Measurements from ENCODE around the gene ATAD3C.
"Not testable (repeated sequence)": the region's sequence is repeated elsewhere in the genome, so short reads cannot be mapped to it uniquely, and the experiment has no call there.

The ATAD3C gene

DNA sequence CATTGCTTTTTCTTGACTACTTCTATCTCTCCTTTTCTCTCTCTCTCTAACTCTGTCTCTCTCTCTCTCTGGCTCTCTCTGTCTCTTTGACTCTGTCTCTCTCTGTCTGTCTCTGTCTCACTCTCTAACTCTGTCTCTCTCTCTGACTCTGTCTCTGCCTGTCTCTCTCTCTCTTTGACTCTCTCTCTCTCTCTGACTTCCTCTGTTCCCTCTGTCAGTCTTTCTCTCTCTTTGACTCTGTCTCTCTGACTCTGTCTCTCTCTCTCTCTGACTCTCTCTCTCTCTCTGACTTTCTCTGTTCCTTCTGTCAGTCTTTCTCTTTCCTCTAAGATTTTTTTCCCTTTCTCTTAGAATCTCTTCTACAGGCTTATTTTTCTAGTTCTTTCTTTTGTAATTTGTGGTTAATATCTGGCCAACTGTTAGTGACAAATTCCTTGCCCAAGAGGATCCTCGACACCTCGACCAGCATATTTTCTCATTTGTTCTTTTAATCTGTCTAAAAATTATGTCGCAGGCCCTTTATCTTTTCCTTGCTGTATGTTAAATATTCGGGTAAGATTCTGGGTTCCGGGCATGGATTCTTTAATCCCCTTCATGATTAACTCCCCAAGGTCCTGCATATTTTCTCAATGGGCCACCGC is at the start of gene ATAD3C:
Gene ATAD3C (plus strand): TSS at position 591 of the 641 bp plus-strand sequence. CDS start 995 bp downstream, outside the sequence.
- DNase-seq: no peak

DNA sequence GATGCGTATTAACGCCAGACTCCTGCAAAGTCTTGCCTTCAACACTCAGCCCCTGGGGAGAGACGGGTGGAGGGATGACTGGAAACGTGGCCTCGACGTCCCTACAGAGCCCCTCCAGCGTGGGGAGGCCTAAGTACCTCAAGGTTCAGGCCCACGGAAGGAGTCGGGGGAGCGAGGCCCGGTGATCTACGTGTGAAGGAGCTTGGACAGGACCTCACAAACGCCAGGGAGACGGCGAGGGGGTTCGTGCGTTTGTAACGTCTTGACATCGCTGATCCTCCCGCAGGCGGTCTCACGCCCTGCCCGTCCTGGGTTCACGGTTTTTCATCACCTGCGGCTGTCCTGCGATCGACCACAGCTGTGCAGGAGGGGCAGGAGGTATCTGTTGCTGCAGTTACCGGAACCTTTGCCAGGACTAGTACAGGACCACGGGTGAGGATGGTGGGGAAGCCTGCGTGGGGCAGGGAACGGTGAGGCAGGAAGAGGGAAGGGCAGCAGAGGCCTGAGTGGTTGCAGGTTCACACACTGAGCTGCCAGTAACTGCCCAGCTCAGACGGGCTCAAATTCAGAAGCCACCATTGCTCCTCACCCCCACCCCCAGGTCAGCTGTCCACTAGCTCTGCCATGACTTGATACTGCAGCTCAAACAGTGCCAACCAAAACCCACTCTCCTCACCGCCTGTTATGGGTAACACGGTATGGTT is 49.5 kb upstream of the ATAD3C start:
- no peak for DNase-seq

- no peak for DNase-seq
Observed at GRCh38 chr1:1400576-1401456, 48.7 kb upstream of the ATAD3C start.

DNA sequence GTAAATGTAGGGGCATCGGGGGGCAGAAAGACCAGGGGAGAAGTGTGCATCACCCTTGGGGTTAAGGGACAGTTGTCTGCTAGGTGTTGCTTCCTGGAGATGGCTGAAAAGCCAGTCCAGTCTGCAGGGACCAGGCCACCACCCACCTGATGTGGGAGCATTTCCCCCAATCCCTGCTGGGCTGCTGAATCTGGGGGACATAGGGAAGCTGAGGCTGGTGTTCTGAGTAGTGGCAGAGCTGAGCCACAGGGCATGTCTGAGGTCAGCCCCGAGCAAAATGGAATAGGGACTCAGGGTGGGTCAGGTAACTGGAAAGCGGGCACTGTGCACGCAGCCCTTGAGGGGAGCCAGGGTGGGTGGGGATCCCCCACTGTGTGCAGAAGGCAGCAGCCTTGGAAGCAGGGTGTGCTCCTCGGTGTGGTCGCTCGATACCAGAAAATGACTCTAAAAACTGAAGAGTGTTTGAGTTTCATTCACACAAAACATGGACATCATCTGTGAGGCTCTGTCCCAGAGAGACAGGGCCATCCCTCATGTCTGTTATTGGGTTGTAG is 48.0 kb upstream of the ATAD3C start:
- DNase-seq: no peak

GRCh38 chr1:1402072-1402900 is 47.2 kb upstream of the ATAD3C start:
- DNase-seq: peak; percentile 44

GRCh38 chr1:1402901-1403392 is 46.5 kb upstream of the ATAD3C start:
- not testable (repeated sequence) for DNase-seq

- DNase-seq: no peak
Observed at GRCh38 chr1:1403653-1404052, 45.8 kb upstream of the ATAD3C start.

GRCh38 chr1:1406101-1406820 is 43.2 kb upstream of the ATAD3C start:
- no peak for DNase-seq

DNA sequence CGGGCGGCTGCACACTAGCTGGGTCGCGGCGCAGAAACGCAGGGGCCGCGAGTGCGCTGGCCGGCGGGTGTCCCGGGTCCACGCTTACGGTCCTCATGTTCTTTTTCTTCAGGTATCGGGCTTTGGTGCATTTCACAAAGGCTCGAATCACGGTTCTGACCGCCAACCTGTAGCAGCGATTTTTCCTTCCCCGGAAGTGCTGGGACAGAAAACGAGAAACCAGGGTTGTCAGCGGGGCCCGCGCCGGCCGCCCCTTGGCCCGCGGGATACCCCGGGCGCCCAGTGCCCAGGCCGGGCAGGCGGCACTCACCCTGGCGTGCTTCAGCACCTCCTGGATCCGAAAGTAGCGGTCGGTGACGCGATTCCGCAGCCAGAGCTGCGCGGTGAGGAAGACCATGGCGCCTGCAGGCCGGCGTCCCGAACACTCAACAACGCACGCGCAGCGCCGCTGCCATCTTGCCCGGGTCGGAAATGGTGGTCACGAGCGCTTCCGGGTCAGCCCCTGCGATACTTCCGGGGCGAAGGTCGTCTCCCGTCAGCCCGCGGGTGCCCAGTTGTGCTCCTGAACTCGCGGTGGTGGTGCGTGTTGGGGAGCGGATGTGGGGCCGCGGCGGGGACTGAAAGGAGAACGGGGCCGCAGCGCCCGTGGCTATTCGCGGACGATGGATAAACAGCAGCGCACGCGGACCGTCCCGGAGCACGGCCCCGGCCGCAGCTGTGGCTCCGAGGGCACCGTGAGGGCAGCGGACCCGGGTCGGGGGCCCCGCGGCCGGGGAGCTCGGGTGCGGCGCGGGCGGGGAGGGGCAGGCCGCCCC is 42.5 kb upstream of the ATAD3C start, which contains the start of gene MRPL20:
Gene MRPL20 (minus strand): TSS at position 473 of the 815 bp plus-strand sequence. CDS start 76 bp downstream, at position 397.
- peak; percentile 96 for DNase-seq

DNA sequence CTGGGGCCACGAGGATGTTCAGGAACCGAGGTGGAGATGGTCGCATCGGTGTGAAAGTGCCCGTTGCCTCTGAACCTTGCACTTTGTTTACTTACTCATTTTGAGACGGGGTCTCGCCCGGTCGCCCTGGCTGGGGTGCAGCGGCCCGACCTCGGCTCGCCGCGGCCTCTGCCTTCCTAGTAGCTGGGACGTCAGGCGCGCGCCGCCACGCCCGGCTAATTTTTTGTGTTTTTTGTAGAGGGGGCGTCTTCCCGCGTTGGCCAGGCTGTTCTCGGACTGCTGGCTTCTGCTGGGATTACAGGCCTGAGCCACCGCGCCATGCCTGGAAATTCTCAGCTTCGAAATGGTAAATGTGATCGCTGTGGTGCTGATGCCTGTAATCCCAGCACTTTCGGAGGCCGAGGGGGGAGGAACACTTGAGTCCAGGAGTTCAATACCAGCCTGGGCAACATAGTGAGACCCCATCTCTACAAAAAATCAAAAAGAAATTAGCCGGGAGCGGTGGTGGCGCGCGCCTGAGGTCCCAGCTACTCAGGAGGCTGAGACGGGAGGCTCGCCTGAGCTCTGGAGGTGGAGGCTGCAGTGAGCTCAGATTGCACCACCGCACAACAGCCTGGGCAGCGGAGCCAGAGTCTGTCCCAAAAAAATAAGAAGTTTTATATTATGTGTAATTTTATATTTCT is 41.7 kb upstream of the ATAD3C start:
- peak; percentile 33 for DNase-seq

DNA sequence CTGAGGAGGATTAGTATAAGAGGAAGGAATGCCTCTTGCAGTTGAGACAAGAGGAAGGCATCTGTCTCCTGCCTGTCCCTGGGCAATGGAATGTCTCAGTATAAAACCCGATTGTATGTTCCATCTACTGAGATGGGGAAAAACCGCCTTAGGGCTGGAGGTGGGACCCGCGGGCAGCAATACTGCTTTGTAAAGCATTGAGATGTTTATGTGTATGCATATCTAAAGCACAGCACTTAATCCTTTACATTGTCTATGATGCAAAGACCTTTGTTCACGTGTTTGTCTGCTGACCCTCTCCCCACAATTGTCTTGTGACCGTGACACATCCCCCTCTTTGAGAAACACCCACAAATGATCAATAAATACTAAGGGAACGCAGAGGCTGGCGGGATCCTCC is 39.3 kb upstream of the ATAD3C start:
- not testable (repeated sequence) for DNase-seq

- DNase-seq: no peak
Observed at GRCh38 chr1:1411626-1412025, 37.9 kb upstream of the ATAD3C start.

GRCh38 chr1:1412311-1412902 is 37.1 kb upstream of the ATAD3C start:
- not testable (repeated sequence) for DNase-seq

DNA sequence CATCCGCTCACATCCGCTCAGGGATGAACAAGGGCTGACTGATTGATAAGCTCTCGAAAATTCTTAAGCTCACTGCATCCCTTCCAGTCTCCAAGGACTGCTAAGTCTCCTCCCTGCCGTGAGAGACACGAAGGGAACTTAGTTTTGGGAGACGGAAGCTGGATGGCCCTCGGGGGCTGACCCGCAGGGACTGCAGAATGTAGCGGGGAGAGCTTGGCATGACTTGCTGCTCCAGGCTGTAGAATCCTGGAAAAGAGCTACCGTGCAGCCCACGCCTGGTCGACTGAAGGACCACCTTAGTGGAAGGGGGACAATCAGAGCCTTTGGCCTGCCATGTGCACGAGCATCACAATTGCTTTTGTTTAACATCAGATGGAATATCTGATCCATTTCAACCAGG is 33.7 kb upstream of the ATAD3C start:
- DNase-seq: no peak

DNA sequence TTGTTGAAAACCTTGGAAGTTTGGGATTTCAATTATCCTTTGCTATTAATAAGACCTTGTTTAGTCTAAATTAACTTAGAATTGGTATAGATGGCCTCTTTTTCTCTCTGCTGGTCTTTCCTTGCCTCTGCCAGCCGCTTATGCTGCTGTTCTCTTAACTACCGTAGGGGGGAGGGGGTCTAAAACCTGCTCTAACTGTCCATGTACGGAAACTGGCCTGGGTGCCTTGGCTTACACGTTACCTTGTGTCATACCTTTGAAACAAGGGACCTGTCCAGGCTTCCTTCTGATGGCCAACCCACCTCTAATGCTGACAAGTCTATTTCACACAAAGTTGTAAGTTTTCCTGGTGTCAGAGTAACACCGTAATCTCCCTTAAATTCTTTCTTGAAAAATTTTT is 32.1 kb upstream of the ATAD3C start:
- not testable (repeated sequence) for DNase-seq

GRCh38 chr1:1417825-1418463 is 31.5 kb upstream of the ATAD3C start:
- not testable (repeated sequence) for DNase-seq

- DNase-seq: no peak
Observed at GRCh38 chr1:1418464-1419362, 30.8 kb upstream of the ATAD3C start.

DNA sequence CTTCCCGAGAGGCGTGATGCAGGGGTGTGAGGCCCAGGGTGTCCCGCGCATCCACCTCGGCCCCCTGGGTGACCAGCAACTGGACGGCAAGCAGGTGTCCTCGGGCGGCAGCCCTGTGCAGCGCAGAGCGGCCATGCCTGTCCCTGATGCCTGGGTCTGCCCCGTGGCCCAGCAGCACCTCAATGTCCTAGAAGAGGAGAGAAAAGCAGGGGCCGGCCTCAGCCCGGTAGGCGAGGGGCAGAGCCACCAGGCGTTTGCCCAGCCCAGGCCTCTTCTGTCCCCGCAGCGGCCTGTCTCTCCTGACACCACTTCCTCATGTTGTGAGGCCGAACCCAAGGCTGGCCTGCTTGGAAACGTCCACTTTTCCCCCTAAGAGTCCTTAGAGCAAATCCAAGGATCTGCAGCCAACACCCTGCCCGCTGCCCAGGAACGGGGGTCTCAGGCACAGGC is 30.1 kb upstream of the ATAD3C start:
- no peak for DNase-seq
